Esophagus muscularis mucosa (tissue), 4 donors: ENCODE data around the gene CPSF4. TPM values are rescaled to one million over a fixed set of nuclear protein-coding genes. Genes with fewer than 3 reads are reported as not detected.

Experiments used
- DNase-seq: peaks from one replicate; pipeline ENCODE4 v3.0.0-alpha.2; 2017; ENCODE audit errors: extremely low spot score
- H3K27ac ChIP-seq, 4 donors: fragments of 200-600 bp; sonication (generic); replicated peaks in 1 of 4; 1 replicate in 3 of 4; 2 replicates in 1 of 4; pipeline ENCODE4 v1.5.1; 2016 to 2019; ENCODE audit warnings: mild to moderate bottlenecking in 1 of 4
- H3K27me3 ChIP-seq, 4 donors: fragments of 200-600 bp; sonication (generic); one replicate each; pipeline versions ENCODE4 v1.5.1 to v1.6.0; 2016 to 2019
- H3K36me3 ChIP-seq, 4 donors: fragments of 200-600 bp; sonication (generic); one replicate each; pipeline ENCODE4 v1.5.1; 2016 to 2019
- H3K4me1 ChIP-seq, 4 donors: fragments of 200-600 bp; sonication (generic); one replicate each; pipeline ENCODE4 v1.5.1; 2016 to 2019
- H3K4me3 ChIP-seq, 4 donors: fragments of 200-600 bp; sonication (generic); 1 replicate in 2 of 4; 2 replicates in 2 of 4; pipeline ENCODE4 v1.5.1; 2016 to 2019; ENCODE audit warnings: mild to moderate bottlenecking in 4 of 4, moderate library complexity in 1 of 4
- H3K9me3 ChIP-seq, 4 donors: fragments of 200-600 bp; sonication (generic); 1 replicate in 3 of 4; 2 replicates in 1 of 4; pipeline ENCODE4 v1.5.1; 2016 to 2019
- EP300 ChIP-seq: sonication (generic); formaldehyde crosslinking; IDR thresholded peaks from one replicate; pipeline ENCODE4 v1.6.1; 2017; ENCODE audit warnings: antibody characterized with exemption
- POLR2A ChIP-seq: fragments of 450-650 bp; IDR thresholded peaks from one replicate; pipeline ENCODE4 v1.6.1; 2017; ENCODE audit warnings: antibody characterized with exemption, moderate library complexity, mild to moderate bottlenecking, low read depth
- POLR2AphosphoS5 ChIP-seq, 2 donors: sonication (generic); formaldehyde crosslinking; IDR thresholded peaks; one replicate each; pipeline ENCODE4 v1.6.1; 2017; ENCODE audit warnings: antibody characterized with exemption in 2 of 2
- WGBS: methylation state at CpG from one replicate; pipeline ENCODE4 v1.1.5; 2018; 5-methylcytosine and 5-hydroxymethylcytosine counted together
- intact Hi-C: fragments of 100-400 bp; cut with DNase I; formaldehyde crosslinking; loops from one replicate; pipeline ENCODE4 v1.15.1; 2023
- total RNA-seq, 4 donors: library from RNA; depleted of rRNA; stranded (reverse); fragments of >200 nt; gene quantifications; one replicate each; pipeline versions ENCODE4 v1.1.0 to v1.2.1, GENCODE V29; 2016
- TF ChIP-seq, protein P1 (sequence below), 3 experiments: fragments of 200-600 bp in 2 of 3; fragments of 450-650 bp in 1 of 3; sonication (generic) in 2 of 3; IDR thresholded peaks; one replicate each; pipeline ENCODE4 v1.5.1; 2017 to 2019; ENCODE audit warnings: antibody characterized with exemption in 3 of 3, mild to moderate bottlenecking in 2 of 3, moderate library complexity in 1 of 3

Gene CPSF4
- total RNA-seq, 4 donors from 2014 or later, result 19.1 to 25.3 (median 20.8) TPM

GRCh38 chr7:99461221-99461620 lies 22.5 kb downstream of the CPSF4 start:
- Histone ChIP-seq H3K27ac (no peak overlapping the region), H3K27me3 (no peaks in the 10 kb centered on the region), H3K4me3 (no peak overlapping the region), H3K9me3 (no peaks in the 10 kb centered on the region), H3K4me1 (peaks cover 37 to 70% (median 58%) of the 10 kb centered on the region in 4 donors), H3K36me3 (peaks cover 26 to 71% (median 51%) of the 10 kb centered on the region in 4 donors)
- DNase-seq, result no peak
- WGBS, result 95% methylated on average over 2 of the region's 2 CpGs
- TF ChIP-seq POLR2A (no peak), EP300 (no peak), POLR2AphosphoS5 (IDR thresholded peaks at IDR 0.05) (no peak)
- TF ChIP-seq, protein P1, sequence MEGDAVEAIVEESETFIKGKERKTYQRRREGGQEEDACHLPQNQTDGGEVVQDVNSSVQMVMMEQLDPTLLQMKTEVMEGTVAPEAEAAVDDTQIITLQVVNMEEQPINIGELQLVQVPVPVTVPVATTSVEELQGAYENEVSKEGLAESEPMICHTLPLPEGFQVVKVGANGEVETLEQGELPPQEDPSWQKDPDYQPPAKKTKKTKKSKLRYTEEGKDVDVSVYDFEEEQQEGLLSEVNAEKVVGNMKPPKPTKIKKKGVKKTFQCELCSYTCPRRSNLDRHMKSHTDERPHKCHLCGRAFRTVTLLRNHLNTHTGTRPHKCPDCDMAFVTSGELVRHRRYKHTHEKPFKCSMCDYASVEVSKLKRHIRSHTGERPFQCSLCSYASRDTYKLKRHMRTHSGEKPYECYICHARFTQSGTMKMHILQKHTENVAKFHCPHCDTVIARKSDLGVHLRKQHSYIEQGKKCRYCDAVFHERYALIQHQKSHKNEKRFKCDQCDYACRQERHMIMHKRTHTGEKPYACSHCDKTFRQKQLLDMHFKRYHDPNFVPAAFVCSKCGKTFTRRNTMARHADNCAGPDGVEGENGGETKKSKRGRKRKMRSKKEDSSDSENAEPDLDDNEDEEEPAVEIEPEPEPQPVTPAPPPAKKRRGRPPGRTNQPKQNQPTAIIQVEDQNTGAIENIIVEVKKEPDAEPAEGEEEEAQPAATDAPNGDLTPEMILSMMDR (IDR thresholded peaks at IDR 0.05), result no peak
- intact Hi-C loops, result no loop called here

DNA sequence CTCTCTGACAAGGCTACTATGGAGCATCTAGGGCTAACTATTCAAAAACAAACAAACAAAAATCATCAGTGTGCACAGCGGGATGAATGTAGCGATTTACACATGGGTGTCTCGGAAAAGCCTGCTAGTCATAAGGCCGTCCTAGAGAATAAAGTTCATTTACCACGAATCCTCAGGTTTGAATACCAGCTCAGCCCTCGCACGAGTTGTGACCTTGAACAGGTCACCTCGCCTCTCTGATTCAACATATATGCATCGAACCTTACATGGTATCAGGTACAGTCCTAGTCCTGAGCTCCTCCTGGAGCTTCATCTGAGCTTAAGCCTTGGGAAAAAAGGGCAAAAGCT lies 26.7 kb downstream of the CPSF4 start:
- intact Hi-C loops, result no loop called here
- H3K4me3 ChIP-seq, result peak overlapping the region; percentile 68 to 97 (median 74)
- H3K4me1 ChIP-seq, result peaks cover 36 to 58% (median 52%) of the 10 kb centered on the region in 4 donors
- no peak for DNase-seq
- TF ChIP-seq POLR2AphosphoS5 (IDR thresholded peaks at IDR 0.05), result no peak
- no peak for TF ChIP-seq EP300
- TF ChIP-seq, protein P1 (IDR thresholded peaks at IDR 0.05), result no peak
- TF ChIP-seq POLR2A, result no peak
- 7% methylated on average over 9 of the region's 9 CpGs for WGBS
- peak overlapping the region; percentile 83 to 92 (median 85) for H3K27ac ChIP-seq
- no peaks in the 10 kb centered on the region for H3K27me3 ChIP-seq
- H3K9me3 ChIP-seq, result no peaks in the 10 kb centered on the region
- peaks cover 0 to 31% (median 9%) of the 10 kb centered on the region in 4 donors for H3K36me3 ChIP-seq

GRCh38 chr7:99468336-99468918 lies 29.7 kb downstream of the CPSF4 start:
- 88% methylated on average over 26 of the region's 29 CpGs for WGBS
- Histone ChIP-seq H3K36me3 (peaks cover 0 to 11% (median 6%) of the 10 kb centered on the region in 4 donors), H3K9me3 (no peaks in the 10 kb centered on the region), H3K4me3 (no peak overlapping the region), H3K27me3 (no peaks in the 10 kb centered on the region), H3K4me1 (peaks cover 40 to 45% (median 44%) of the 10 kb centered on the region in 4 donors), H3K27ac (no peak overlapping the region)
- TF ChIP-seq EP300 (no peak), POLR2A (no peak), POLR2AphosphoS5 (IDR thresholded peaks at IDR 0.05) (no peak)
- TF ChIP-seq, protein P1 (IDR thresholded peaks at IDR 0.05), result no peak
- no peak for DNase-seq
- intact Hi-C loops, result no loop called here

DNA sequence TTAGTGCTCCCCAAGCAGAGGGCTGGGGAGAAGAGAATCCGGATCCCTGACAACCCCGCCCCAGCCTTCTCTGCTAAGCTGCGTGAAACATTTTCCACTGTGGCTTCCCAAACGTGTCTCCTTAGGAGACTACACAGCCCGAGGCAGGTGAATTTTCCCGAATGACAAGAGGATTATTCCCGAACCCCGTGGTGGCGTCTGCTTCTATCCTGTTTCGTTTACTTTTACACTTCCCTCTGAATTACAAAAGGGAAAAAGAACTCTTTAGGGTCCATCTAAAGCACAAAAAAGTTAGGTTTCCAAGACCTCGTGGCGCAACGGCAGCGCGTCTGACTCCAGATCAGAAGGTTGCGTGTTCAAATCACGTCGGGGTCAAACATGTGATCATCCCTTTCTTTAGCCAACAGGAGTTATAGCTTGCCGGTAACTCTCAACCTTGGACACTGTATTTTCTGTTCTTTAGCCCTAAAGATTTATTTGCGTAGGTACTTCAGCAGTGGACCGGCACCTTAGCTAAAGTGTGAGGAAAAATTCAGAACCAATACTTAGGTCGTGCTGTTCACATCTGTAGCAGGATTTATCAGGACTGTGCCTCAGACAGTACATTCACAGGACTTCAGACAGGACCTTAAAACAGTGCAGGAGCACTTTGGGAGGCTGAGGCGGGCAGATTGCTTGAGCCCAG lies 30.8 kb downstream of the CPSF4 start:
- Histone ChIP-seq H3K27ac (peak overlapping the region; percentile 10 to 55 (median 27)), H3K9me3 (no peaks in the 10 kb centered on the region), H3K4me3 (peak overlapping the region; percentile 8 to 39 (median 22)), H3K36me3 (peaks cover 0 to under 1% (median 0%) of the 10 kb centered on the region in 4 donors), H3K4me1 (peaks cover 36 to 45% (median 41%) of the 10 kb centered on the region in 4 donors), H3K27me3 (no peaks in the 10 kb centered on the region)
- intact Hi-C loops, result no loop called here
- DNase-seq, result no peak
- 37% methylated on average over 22 of the region's 23 CpGs for WGBS
- no peak for TF ChIP-seq POLR2AphosphoS5 (IDR thresholded peaks at IDR 0.05)
- no peak for TF ChIP-seq POLR2A

DNA sequence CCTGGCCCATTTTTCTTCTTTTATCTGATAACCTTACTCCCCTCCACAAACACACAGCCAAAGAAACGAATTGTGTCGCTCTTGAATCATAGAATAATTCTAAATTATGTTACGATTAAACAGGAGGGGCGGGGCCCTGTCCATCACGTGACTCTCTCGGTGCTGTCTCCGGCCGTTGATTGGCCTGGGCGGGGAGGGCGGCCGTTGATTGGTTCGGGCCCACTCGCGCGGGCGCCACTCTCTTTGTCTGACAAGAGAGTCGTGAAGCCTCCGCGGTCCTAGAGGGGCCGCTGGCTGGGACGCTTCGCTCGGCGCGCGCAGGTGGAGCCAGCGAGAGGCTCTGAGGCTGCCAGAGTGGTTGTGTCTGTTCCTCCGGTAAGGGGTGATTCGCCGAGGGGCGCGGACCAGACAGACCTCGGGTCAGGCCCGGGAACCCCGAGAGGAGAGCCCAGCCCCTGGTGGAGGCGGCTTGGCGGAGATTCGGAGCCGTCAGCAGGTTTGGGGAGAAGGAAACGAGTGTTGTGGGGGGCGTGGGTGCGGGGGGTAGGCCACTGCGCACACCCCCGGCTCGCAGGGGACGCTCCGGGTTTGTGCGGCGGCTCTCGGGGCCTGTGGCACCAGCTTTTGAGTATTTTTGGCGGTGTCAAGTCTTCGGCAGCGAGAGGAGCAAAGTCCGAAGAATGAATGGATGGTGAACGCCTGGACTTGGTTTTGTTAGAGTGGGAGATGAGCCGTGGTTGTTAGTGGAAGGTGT lies 34.0 kb downstream of the CPSF4 start, which contains the start of gene ZNF789:
ZNF789 (plus strand) TSS at position 330 of the 754 bp plus-strand sequence. CDS start 3,567 bp downstream, outside the sequence.
- whole genome bisulfite sequencing, result under 1% methylated on average over 50 of the region's 56 CpGs
- DNase-seq, result peak; percentile 99
- intact Hi-C loops, result loop anchor here (2.0 kb wide), 1 partner anchor 26 kb away; no protein-coding TSS in a partner anchor
- Histone ChIP-seq H3K9me3 (no peaks in the 10 kb centered on the region), H3K27me3 (no peaks in the 10 kb centered on the region), H3K4me1 (peaks cover 21 to 27% (median 25%) of the 10 kb centered on the region in 4 donors), H3K4me3 (peak within 1 kb of the TSS; percentile 64 to 89 (median 82)), H3K36me3 (no peaks in the 10 kb centered on the region), H3K27ac (peak within 1 kb of the TSS; percentile 90 to 93 (median 91))
- TF ChIP-seq POLR2AphosphoS5 (IDR thresholded peaks at IDR 0.05) (peak; percentile 68 to 85), EP300 (no peak)
